NT2/D1 (cell line): Measurements from ENCODE around the gene SAMM50.

ENCODE experiments used
- SUZ12 ChIP-seq: IDR thresholded peaks from 2 replicates; pipeline ENCODE4 v1.6.1; 2011; ENCODE audit not compliant: insufficient read length, insufficient read depth; ENCODE audit errors: extremely low read depth
- YY1 ChIP-seq: IDR thresholded peaks from 2 replicates; pipeline ENCODE4 v1.6.1; 2011; ENCODE audit not compliant: insufficient read length, insufficient read depth
- ZNF274 ChIP-seq: IDR thresholded peaks from 2 replicates; pipeline ENCODE4 v1.6.1; 2011; ENCODE audit warnings: mild to moderate bottlenecking, low read depth, low read length

DNA sequence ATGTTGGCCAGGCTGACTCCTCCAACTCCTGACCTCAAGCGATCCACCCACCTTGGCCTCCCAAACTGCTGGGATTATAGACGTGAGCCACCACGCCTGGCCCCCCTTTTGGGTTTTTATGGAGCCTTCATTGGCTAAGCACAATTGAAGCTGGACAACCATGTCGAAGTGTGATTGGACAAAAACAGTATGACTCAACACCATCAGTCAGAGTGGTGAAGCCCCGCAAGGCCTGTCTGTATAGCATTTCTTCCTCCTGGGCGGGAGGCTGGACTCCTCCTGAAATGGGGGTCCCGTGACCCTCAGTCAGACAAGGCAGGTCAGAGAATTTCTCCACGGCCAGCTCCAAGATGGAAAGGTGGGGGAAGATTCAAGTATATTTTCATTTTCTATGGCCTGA lies 65.7 kb downstream of the SAMM50 start:
- TF ChIP-seq ZNF274 (no peak), YY1 (no peak), SUZ12 (no peak)
